HCT116 (cell line): ENCODE results near the gene RAMP2. TPM values are rescaled to one million over a fixed set of nuclear protein-coding genes. Genes with fewer than 3 reads are reported as not detected.

Source experiments
- ATAC-seq: fragments of 200-7000 bp; cut with Tn5 transposase; 2 replicates; pipeline ENCODE4 v1.9.1; 2020; ENCODE audit warnings: mild to moderate bottlenecking, moderate library complexity
- BruUV-seq: library from RNA; stranded (reverse); fragments of 400-500 nt; replicated peaks from 2 replicates; lab custom pipeline; 2021; lab: Mats Ljungman, UMichigan
- CTCF ChIA-PET: fragments of 300-600 bp; sonication (Branson Sonifier 250); formaldehyde crosslinking; loops from one replicate; lab custom pipeline; 2021; ENCODE audit warnings: antibody characterized with exemption; lab: Charles Lee
- POLR2A ChIA-PET: fragments of 300-600, 350-600 bp; sonication (Branson Sonifier 250); formaldehyde crosslinking; loops from one replicate; lab custom pipeline; 2021; ENCODE audit warnings: antibody characterized with exemption; lab: Charles Lee
- RAD21 ChIA-PET, 2 experiments: fragments of 300-600 bp; sonication (Branson Sonifier 250); formaldehyde crosslinking; loops; one replicate each; lab custom pipeline; 2023; ENCODE audit warnings: low total read pairs in 2 of 2; ENCODE audit not compliant: uncharacterized antibody in 2 of 2, unreplicated experiment in 2 of 2, low non-redundant PET in 1 of 2; lab: Charles Lee
- DNase-seq: peaks from one replicate; pipeline ENCODE4 v3.0.0-alpha.2; 2010; ENCODE audit warnings: low read depth, low spot score
- H2AFZ ChIP-seq: fragments of 200-600 bp; shearing (Covaris generic), sonication (generic); 2 replicates; pipeline ENCODE4 v1.6.1; 2017; ENCODE audit warnings: low read depth, mixed run types, mixed read lengths, antibody characterized with exemption, low read length; ENCODE audit not compliant: poor library complexity, severe bottlenecking
- H3K27ac ChIP-seq: 2 replicates; pipeline ENCODE4 v1.5.1; 2012; ENCODE audit warnings: low read depth, low read length
- H3K27me3 ChIP-seq: fragments of 200-600 bp; sonication (generic); 2 replicates; pipeline ENCODE4 v1.6.1; 2016; ENCODE audit warnings: mixed run types, low read length, mixed read lengths; ENCODE audit not compliant: insufficient read depth
- H3K36me3 ChIP-seq, 2 experiments: fragments of 200-500 bp in 1 of 2; fragments of 200-600 bp in 1 of 2; sonication (Bioruptor generic) in 1 of 2; sonication (generic) in 1 of 2; 2 replicates each; pipeline versions ENCODE4 v1.5.1 to v1.6.1; 2014 to 2016; ENCODE audit warnings: low read length in 2 of 2, inconsistent platforms in 1 of 2, mixed read lengths in 1 of 2, mixed run types in 1 of 2; ENCODE audit not compliant: insufficient read depth in 2 of 2, control insufficient read depth in 1 of 2
- H3K4me1 ChIP-seq, 2 experiments: fragments of 200-600 bp in 1 of 2; sonication (generic) in 1 of 2; 2 replicates each; pipeline versions ENCODE4 v1.5.1 to v1.6.1; 2012 to 2017; ENCODE audit warnings: low read length in 2 of 2, inconsistent platforms in 1 of 2, mild to moderate bottlenecking in 1 of 2, mixed read lengths in 1 of 2, mixed run types in 1 of 2, moderate library complexity in 1 of 2; ENCODE audit not compliant: insufficient read depth in 2 of 2, control insufficient read depth in 1 of 2
- H3K4me2 ChIP-seq: fragments of 200-600 bp; sonication (generic); 2 replicates; pipeline ENCODE4 v1.6.1; 2017; ENCODE audit warnings: mixed run types, low read length, mixed read lengths
- H3K4me3 ChIP-seq, 2 experiments: fragments of 200-600 bp in 1 of 2; sonication (generic) in 1 of 2; replicated peaks in 1 of 2; 2 replicates each; pipeline ENCODE4 v1.5.1; 2011 to 2016; ENCODE audit warnings: low read length in 2 of 2, control low read depth in 1 of 2, low read depth in 1 of 2, mild to moderate bottlenecking in 1 of 2, mixed read lengths in 1 of 2, mixed run types in 1 of 2
- H3K79me2 ChIP-seq: fragments of 200-600 bp; sonication (generic); 2 replicates; pipeline ENCODE4 v1.6.1; 2017; ENCODE audit warnings: mild to moderate bottlenecking, mixed run types, low read length, moderate library complexity, mixed read lengths; ENCODE audit not compliant: insufficient read depth
- H3K9ac ChIP-seq: fragments of 200-600 bp; sonication (generic); 2 replicates; pipeline ENCODE4 v1.6.1; 2016; ENCODE audit warnings: low read length, mixed read lengths
- H3K9me2 ChIP-seq: fragments of 200-600 bp; sonication (generic), shearing (Covaris generic); 2 replicates; pipeline ENCODE4 v1.6.1; 2017; ENCODE audit warnings: mixed run types, mild to moderate bottlenecking, moderate library complexity; ENCODE audit not compliant: insufficient read depth
- H3K9me3 ChIP-seq, 2 experiments: fragments of 200-500 bp in 1 of 2; fragments of 200-600 bp in 1 of 2; sonication (Bioruptor generic) in 1 of 2; sonication (generic) in 1 of 2; 2 replicates each; pipeline ENCODE4 v1.6.1; 2014 to 2017; ENCODE audit warnings: low read length in 2 of 2, mixed read lengths in 2 of 2, inconsistent platforms in 1 of 2, low read depth in 1 of 2, mild to moderate bottlenecking in 1 of 2, mixed run types in 1 of 2, moderate library complexity in 1 of 2; ENCODE audit not compliant: control insufficient read depth in 1 of 2, insufficient read depth in 1 of 2
- H4K20me1 ChIP-seq: fragments of 200-600 bp; sonication (generic), shearing (Covaris generic); 2 replicates; pipeline ENCODE4 v1.6.1; 2017; ENCODE audit warnings: mixed run types, mild to moderate bottlenecking, moderate library complexity; ENCODE audit not compliant: insufficient read depth
- CEBPB ChIP-seq: IDR thresholded peaks from 2 replicates; pipeline ENCODE4 v1.6.1; 2012; ENCODE audit warnings: low read depth
- EGR1 ChIP-seq: IDR thresholded peaks from 2 replicates; pipeline ENCODE4 v1.6.1; 2012; ENCODE audit warnings: low read depth
- ELF1 ChIP-seq: IDR thresholded peaks from 2 replicates; pipeline ENCODE4 v1.6.1; 2012; ENCODE audit warnings: low read depth, borderline replicate concordance
- EZH2 ChIP-seq: fragments of 200-600 bp; sonication (generic); IDR thresholded peaks from 2 replicates; pipeline ENCODE4 v1.6.1; 2017; ENCODE audit warnings: antibody characterized with exemption, mixed run types
- EZH2phosphoT487 ChIP-seq: fragments of 200-600 bp; IDR thresholded peaks from 2 replicates; pipeline ENCODE4 v1.6.1; 2018; ENCODE audit warnings: antibody characterized with exemption, borderline replicate concordance
- JUND ChIP-seq: IDR thresholded peaks from 2 replicates; pipeline ENCODE4 v1.6.1; 2012
- POLR2A ChIP-seq: IDR thresholded peaks from 2 replicates; pipeline ENCODE4 v1.7.0; 2011; ENCODE audit warnings: borderline replicate concordance; ENCODE audit not compliant: insufficient read depth, insufficient read length; ENCODE audit errors: extremely low read depth
- POLR2AphosphoS5 ChIP-seq: IDR thresholded peaks from 2 replicates; pipeline ENCODE4 v1.6.1; 2011; ENCODE audit warnings: mild to moderate bottlenecking, low read depth, low read length, moderate library complexity
- RAD21 ChIP-seq: IDR thresholded peaks from 2 replicates; pipeline ENCODE4 v1.6.1; 2012; ENCODE audit warnings: low read depth, mild to moderate bottlenecking
- SIN3A ChIP-seq: IDR thresholded peaks from 2 replicates; pipeline ENCODE4 v1.6.1; 2012; ENCODE audit warnings: low read depth
- SP1 ChIP-seq: IDR thresholded peaks from 2 replicates; pipeline ENCODE4 v1.6.1; 2012; ENCODE audit warnings: low read depth
- SRF ChIP-seq: IDR thresholded peaks from 2 replicates; pipeline ENCODE4 v1.6.1; 2012; ENCODE audit warnings: low read depth
- TCF7L2 ChIP-seq: IDR thresholded peaks from 2 replicates; pipeline ENCODE4 v1.7.0; 2011; ENCODE audit warnings: borderline replicate concordance, inconsistent platforms; ENCODE audit not compliant: insufficient read depth, insufficient read length; ENCODE audit errors: extremely low read depth
- YY1 ChIP-seq: IDR thresholded peaks from 2 replicates; pipeline ENCODE4 v1.6.1; 2011; ENCODE audit warnings: low read length, low read depth, moderate library complexity, mild to moderate bottlenecking; ENCODE audit not compliant: insufficient replicate concordance; ENCODE audit errors: extremely low read depth
- ZFX ChIP-seq: fragments of 450-650 bp; IDR thresholded peaks from 2 replicates; pipeline ENCODE4 v1.6.1; 2017
- ZNF274 ChIP-seq: fragments of 200-500 bp; sonication (Bioruptor generic); IDR thresholded peaks from 2 replicates; pipeline ENCODE4 v1.6.1; 2014; ENCODE audit warnings: mild to moderate bottlenecking, low read depth, low read length, inconsistent platforms
- intact Hi-C: fragments of 100-400 bp; cut with micrococcal nuclease; formaldehyde crosslinking; loops from 2 replicates; pipeline ENCODE4 v1.10.0; 2022
- total RNA-seq: library from RNA; stranded (reverse); gene quantifications from one replicate; pipeline ENCODE4 v1.2.1, GENCODE V29; 2021; ENCODE audit not compliant: unreplicated experiment
- TF ChIP-seq, protein P1 (sequence below): IDR thresholded peaks from 2 replicates; pipeline ENCODE4 v1.6.1; 2012; ENCODE audit warnings: low read depth
- TF ChIP-seq, protein P2 (sequence below): IDR thresholded peaks from 2 replicates; pipeline ENCODE4 v1.6.1; 2012
- TF ChIP-seq, protein P3 (sequence below): IDR thresholded peaks from 2 replicates; pipeline ENCODE4 v1.6.1; 2012
- TF ChIP-seq, protein P4 (sequence below), 3 experiments: fragments of 200-600 bp in 1 of 3; sonication (generic) in 1 of 3; IDR thresholded peaks in 2 of 3; conservative IDR thresholded peaks in 1 of 3; 2 replicates each; pipeline ENCODE4 v1.5.1; 2012 to 2017; ENCODE audit warnings: low read depth in 2 of 3, low read length in 2 of 3, antibody characterized with exemption in 1 of 3, borderline replicate concordance in 1 of 3, control low read depth in 1 of 3, mild to moderate bottlenecking in 1 of 3, mixed read lengths in 1 of 3, mixed run types in 1 of 3, moderate library complexity in 1 of 3; ENCODE audit not compliant: insufficient read depth in 1 of 3

Gene RAMP2
- total RNA-seq, 1 experiment from 2014 or later: not detected

DNA sequence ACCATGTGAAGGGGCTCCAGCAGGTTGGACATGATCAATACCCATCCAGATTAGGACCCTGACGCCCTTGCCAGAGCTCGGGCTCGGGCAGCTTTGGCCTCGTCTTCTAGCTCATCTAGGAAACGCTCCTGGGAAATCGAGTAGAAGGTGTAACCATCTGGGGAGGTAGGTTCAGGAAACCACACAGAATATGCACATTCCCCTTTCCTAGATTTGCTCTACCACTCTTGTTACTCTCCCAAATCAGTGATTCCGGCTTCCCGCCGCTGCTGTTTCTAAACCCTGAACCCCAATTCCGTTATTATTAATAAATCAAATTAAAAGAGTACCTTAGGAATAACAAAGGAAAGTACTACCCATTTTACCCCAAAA, 37.0 kb downstream of the RAMP2 start:
- no peak for DNase-seq
- H3K4me2 ChIP-seq: peak overlapping the region; percentile 85
- H3K36me3 ChIP-seq: no peaks in the 10 kb centered on the region
- POLR2A ChIA-PET: interaction anchor here (1.0 kb wide), 1 partner anchor 26 kb away, joined by 3 read pairs; the partner anchor contains the start of gene BECN1
- peaks cover 4 to 9% of the 10 kb centered on the region in 2 experiments; a peak in 2 of 4 replicates for H3K4me1 ChIP-seq
- H3K27me3 ChIP-seq: no peaks in the 10 kb centered on the region
- intact Hi-C loops: no loop called here
- no peaks in the 10 kb centered on the region for H3K9me2 ChIP-seq
- peak overlapping the region; percentile 83 to 88 for H3K4me3 ChIP-seq
- H3K79me2 ChIP-seq: peaks cover 8% of the 10 kb centered on the region; the same call in 1 of the 2 replicates
- H2AFZ ChIP-seq: peak overlapping the region; percentile 52
- H3K9me3 ChIP-seq: no peaks in the 10 kb centered on the region
- ATAC-seq: no peak
- no peak for TF ChIP-seq TCF7L2
- no peak for TF ChIP-seq RAD21
- TF ChIP-seq YY1: no peak
- no peak for TF ChIP-seq CEBPB
- TF ChIP-seq SRF: no peak
- no peak for TF ChIP-seq ZFX
- TF ChIP-seq, protein P1, sequence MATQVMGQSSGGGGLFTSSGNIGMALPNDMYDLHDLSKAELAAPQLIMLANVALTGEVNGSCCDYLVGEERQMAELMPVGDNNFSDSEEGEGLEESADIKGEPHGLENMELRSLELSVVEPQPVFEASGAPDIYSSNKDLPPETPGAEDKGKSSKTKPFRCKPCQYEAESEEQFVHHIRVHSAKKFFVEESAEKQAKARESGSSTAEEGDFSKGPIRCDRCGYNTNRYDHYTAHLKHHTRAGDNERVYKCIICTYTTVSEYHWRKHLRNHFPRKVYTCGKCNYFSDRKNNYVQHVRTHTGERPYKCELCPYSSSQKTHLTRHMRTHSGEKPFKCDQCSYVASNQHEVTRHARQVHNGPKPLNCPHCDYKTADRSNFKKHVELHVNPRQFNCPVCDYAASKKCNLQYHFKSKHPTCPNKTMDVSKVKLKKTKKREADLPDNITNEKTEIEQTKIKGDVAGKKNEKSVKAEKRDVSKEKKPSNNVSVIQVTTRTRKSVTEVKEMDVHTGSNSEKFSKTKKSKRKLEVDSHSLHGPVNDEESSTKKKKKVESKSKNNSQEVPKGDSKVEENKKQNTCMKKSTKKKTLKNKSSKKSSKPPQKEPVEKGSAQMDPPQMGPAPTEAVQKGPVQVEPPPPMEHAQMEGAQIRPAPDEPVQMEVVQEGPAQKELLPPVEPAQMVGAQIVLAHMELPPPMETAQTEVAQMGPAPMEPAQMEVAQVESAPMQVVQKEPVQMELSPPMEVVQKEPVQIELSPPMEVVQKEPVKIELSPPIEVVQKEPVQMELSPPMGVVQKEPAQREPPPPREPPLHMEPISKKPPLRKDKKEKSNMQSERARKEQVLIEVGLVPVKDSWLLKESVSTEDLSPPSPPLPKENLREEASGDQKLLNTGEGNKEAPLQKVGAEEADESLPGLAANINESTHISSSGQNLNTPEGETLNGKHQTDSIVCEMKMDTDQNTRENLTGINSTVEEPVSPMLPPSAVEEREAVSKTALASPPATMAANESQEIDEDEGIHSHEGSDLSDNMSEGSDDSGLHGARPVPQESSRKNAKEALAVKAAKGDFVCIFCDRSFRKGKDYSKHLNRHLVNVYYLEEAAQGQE: no peak
- TF ChIP-seq, protein P2, sequence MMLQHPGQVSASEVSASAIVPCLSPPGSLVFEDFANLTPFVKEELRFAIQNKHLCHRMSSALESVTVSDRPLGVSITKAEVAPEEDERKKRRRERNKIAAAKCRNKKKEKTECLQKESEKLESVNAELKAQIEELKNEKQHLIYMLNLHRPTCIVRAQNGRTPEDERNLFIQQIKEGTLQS: no peak
- TF ChIP-seq, protein P3, sequence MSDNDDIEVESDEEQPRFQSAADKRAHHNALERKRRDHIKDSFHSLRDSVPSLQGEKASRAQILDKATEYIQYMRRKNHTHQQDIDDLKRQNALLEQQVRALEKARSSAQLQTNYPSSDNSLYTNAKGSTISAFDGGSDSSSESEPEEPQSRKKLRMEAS: no peak
- no peak for TF ChIP-seq SP1
- no peak for TF ChIP-seq POLR2AphosphoS5
- no peak for TF ChIP-seq ZNF274
- TF ChIP-seq ELF1: no peak
- TF ChIP-seq EGR1: no peak
- no peak for TF ChIP-seq SIN3A
- TF ChIP-seq EZH2: no peak
- no peak for TF ChIP-seq JUND
- TF ChIP-seq, protein P4, sequence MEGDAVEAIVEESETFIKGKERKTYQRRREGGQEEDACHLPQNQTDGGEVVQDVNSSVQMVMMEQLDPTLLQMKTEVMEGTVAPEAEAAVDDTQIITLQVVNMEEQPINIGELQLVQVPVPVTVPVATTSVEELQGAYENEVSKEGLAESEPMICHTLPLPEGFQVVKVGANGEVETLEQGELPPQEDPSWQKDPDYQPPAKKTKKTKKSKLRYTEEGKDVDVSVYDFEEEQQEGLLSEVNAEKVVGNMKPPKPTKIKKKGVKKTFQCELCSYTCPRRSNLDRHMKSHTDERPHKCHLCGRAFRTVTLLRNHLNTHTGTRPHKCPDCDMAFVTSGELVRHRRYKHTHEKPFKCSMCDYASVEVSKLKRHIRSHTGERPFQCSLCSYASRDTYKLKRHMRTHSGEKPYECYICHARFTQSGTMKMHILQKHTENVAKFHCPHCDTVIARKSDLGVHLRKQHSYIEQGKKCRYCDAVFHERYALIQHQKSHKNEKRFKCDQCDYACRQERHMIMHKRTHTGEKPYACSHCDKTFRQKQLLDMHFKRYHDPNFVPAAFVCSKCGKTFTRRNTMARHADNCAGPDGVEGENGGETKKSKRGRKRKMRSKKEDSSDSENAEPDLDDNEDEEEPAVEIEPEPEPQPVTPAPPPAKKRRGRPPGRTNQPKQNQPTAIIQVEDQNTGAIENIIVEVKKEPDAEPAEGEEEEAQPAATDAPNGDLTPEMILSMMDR (IDR thresholded peaks at IDR 0.05 in 2 of 3, conservative IDR thresholded peaks at IDR 0.05 in 1 of 3; ENCODE audit: borderline replicate concordance in 1 of 3, insufficient read depth in 1 of 3, low read depth in 2 of 3, low read length in 2 of 3): no peak
- TF ChIP-seq EZH2phosphoT487: no peak
- no peak for TF ChIP-seq POLR2A
- RAD21 ChIA-PET: interaction anchor here in 1 of 2 experiments (0.6 kb wide), 1 partner anchor 48 kb away, joined by 8 read pairs; no protein-coding TSS in a partner anchor
- H4K20me1 ChIP-seq: no peaks in the 10 kb centered on the region
- peak overlapping the region; percentile 83 for H3K9ac ChIP-seq
- CTCF ChIA-PET: interaction anchor here (0.8 to 1.5 kb wide), 4 partner anchors 20 to 220 kb away, joined by 3 to 8 read pairs (median 4); partner anchors contain the start of gene BECN1
- BruUV-seq: no TSS peak
- peak overlapping the region; percentile 26 for H3K27ac ChIP-seq
